GM21515 (cell line): ENCODE measurements around the gene C2CD3.
"Not testable (repeated sequence)": the region's sequence is repeated elsewhere in the genome, so short reads cannot be mapped to it uniquely, and the experiment has no call there.

Experiments
- ATAC-seq: cut with Tn5 transposase; IDR thresholded peaks from one replicate; pipeline ENCODE4 v1.9.1; 2021; ENCODE audit not compliant: unreplicated experiment

The C2CD3 gene

DNA sequence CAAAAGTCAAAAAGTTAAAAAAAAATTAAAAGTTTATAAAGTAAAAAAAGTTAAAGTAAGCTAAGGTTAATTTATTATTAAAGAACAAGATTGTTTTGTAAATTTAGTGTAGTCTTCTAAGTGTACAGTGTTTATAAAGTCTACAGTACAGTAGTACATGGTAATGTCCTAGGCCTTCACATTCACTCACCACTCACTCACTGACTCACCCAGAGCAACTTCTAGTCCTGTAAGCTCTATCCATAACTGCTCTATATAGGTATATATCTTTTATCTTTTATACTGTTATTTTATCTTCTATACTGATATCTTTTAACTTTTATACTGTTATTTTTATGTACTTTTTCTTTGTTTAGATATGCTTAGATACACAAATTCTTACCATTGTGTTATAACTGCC, 11.2 kb downstream of the C2CD3 start:
- no peak for ATAC-seq

DNA sequence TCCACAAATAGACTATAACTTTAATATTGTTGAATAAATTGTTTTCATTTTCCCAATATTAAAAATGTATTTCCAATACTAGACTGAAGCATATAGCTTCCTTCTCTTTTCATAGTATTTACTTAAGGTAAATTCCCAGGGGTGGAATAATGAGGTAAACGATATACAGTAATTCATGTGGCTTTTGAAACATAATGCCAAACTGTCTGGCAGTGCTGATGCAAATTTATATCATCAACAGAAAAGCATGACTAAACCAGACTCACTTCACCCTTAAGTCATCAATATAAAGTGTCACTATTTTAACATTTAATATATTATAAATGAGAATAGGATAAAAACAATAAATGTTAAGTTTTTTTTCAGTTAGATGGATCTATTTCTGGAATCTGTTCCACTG, 13.6 kb downstream of the C2CD3 start:
- no peak for ATAC-seq

DNA sequence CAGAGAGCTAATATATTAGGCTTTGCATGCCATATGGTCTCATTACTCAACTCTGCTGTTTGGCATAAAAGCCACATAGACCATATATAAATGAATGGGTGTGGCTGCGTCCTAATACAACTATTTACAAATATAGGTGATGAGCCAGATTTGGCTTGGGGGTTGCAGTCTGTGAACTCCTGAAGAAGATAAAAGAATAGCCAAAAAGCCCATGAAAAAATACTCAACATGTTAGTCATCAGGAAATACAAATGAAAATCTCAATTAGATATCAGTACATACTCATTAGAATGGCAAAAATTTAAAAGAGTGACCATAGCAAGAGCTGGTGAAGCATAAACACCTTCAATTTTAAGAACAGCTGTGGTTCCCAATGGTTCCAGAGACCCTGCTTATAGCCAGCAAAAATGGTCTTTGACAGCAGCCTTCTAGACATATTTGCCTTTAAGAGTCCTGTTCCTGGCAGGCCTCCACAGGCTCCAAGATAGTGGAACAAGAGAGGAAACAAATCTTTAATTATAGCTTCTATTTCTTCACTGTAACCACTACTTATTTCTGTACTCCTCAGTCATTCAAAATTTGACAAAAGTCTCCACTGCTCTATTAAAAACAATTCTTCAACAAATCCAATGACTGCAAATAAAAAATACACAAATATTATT, 16.1 kb downstream of the C2CD3 start:
- ATAC-seq: no peak

DNA sequence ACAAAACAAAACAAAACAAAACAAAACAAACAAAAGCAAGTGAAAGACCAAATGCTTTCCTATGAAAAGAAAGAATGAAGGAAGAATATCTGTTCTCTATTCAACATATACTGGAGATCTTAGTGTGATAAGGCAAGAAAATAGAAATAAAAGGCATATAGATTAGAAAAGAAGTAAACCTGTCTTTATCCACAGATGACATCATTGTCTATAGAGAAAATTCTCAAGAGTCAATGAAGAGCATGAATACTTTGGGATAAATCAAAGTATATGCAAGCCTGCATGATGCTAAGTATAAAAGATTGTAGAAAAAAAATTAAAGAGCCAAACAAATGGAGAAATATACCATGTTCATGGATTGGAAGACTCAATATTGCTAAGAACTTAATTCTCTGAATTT, 17.6 kb downstream of the C2CD3 start:
- no peak for ATAC-seq

DNA sequence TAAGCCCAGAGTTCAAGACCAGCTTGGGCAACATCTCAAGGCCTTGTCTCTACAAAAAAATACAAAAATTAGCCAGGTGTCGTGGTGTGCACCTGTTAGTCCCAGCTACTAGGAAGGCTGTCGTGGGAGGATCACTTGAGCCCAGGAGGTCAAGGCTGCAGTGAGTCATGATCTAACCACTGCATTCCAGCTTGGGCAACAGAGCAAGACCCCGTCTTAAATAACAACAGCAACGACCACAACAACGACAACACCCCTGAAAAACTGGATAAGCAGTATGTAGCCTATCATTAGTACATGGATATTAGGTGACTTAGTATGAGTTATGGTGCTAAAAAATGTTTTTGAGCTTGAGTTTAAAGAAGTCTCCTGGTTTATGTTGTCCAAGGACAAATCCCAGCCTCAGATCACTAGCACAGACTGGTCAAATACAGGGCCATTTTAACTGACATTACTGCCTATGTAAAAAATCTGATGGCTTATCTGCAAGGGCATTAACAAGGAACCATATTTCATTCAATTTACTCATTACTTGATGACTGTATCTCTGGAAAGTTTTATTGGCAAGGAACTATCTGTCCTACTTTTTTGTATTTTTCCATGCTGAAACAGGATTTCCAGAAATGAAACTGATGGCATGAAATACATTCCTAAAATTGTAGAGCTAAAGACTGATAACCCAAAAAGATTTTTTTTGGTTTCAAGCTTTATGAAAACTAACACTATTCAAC, 23.4 kb downstream of the C2CD3 start:
- no peak for ATAC-seq

DNA sequence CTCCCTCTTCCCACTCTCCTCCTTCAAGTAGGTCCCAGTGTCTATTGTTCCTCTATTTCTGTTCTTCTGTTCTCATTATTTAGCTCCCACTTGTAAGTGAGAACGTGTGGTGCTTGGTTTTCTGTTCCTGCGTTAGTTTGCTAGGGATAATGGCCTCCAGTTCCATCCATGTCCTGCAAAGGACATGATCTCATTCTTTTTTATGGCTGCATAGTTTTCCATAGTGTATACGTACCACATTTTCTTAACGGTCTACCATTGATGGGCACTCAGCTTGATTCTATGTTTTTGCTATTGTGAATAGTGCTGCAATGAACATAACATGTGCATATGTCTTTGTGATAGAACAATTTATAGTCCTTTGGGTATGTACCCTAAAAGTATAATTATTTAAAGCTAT, 26.2 kb downstream of the C2CD3 start:
- ATAC-seq: no peak

DNA sequence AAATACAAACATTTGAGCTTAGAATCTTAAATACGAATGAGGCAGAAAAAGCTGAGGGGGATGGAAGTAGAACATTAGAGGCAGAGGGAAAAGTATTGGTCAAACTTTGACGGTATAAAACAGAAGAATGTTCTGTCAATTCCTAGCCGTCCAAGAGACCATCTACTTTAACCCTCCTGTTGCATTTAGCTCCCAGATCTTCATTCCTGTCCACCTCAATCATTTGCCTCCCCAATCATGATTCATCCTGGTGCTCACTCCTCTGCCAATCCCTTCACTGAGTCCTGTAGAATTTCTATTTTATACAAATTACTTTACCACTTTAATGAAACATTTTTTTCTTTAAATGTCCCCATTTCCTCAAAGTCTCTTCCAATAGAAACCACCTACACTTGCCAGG, 28.2 kb downstream of the C2CD3 start:
- ATAC-seq: no peak

DNA sequence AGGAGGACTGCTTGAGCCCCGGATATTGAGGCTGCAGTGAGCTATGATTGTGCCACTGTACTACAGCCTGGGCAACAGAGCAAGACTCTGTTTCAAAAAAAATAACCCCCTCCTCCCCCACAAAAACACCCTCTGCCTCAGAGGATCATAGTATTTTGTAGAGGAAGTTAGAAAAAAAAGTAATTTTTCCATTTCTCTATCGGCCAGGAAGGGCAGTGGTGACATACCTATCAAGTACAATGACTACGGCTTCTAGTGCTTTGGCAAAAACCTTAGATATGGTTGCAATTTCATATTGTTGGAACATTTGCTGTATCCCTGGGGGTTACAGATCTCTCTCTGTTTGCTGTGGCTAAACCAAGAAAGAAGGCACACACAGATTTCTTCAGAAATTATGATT, 28.9 kb downstream of the C2CD3 start:
- ATAC-seq: no peak

DNA sequence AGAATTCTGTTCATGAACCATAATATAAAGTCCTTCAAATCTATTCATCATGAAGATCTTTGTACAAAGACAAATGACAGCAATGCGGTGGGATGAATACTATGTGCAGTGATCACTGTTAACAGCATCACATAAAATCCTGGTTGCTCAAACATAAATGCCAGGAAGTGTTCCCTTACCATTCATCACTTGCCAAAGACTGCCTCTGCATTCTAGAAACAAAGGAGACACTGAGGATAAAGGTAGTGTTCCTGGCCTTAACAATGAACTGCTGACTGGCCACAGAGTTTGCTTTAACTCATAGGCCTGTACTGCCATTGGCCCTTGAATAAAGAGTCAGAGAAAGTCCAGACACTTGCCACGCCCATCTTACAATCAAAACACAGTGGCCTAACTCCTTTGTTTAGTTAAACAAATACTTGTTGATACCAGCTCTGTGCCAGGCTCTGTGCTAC, 29.5 kb downstream of the C2CD3 start:
- no peak for ATAC-seq

DNA sequence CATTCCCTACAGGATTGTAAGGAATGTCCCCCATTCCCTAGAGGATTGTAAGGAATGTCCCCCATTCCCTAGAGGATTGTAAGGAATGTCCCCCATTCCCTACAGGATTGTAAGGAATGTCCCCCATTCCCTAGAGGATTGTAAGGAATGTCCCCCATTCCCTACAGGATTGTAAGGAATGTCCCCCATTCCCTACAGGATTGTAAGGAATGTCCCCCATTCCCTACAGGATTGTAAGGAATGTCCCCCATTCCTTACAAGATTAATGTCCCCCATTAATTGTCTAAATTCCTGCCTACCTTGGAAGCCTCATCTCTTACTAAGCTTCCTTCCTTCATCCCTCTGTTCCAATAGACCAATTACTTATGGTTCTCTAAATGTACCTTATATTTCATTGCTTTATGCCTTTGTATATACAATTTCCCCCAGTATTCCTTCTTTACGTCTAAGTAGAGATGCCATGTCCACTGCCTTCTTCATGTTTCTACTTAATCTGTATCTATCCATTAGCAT, 30.8 kb downstream of the C2CD3 start:
- ATAC-seq: not testable (repeated sequence)

DNA sequence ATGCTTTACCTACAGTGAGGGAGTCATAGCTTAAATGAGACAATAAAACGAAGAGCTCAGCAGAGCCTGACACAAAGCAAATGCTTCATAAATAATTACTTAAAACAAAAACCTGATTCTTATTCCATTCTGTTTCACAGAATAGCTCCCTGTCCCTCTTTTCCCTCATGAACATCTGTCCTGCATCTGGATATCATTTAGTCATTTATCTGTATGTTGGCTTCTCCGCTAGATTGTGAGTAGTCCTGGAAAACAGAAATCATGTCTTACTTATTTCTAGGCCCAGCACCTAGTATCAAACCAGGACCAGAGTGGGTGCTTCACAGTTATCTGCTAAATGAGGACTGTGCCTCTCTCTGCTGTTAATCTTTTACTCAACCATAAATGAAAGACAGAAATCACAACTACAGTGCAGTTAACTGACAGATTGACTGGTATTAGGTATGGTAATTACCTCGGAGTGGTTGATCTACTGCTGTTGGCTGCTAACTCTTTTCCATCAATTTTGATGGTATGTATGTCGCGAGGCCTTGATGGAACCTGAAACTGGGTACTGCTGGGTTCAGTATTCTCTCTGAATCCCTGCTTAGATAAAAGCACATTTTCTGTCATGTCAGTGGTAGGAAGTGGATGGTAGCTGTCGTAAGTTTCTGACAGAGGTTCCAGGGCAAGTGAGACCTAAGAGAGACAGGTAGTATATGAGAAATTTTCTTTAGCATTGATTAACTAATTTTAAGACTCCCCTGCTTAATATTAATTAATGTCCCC, 31.5 kb downstream of the C2CD3 start:
- ATAC-seq: no peak

DNA sequence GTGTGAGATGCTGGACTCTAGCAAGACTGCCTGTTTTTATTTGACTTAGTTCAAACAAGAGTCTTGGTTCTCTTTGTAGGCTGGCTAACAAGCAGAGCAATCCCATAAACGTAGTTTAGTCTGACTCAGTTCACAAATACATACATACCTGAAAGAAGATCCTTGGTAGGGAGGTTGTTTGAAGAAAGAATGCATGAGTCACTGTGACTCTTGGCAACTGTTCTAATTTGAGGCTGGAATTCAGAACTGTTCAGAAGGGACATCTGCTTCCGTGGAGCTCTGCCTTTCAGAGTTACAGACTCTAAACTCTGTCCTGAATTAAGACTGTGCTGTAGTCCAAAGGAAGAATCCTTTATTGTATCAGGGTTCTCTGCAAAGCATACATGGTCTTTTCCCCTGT, 32.2 kb downstream of the C2CD3 start:
- ATAC-seq: no peak

DNA sequence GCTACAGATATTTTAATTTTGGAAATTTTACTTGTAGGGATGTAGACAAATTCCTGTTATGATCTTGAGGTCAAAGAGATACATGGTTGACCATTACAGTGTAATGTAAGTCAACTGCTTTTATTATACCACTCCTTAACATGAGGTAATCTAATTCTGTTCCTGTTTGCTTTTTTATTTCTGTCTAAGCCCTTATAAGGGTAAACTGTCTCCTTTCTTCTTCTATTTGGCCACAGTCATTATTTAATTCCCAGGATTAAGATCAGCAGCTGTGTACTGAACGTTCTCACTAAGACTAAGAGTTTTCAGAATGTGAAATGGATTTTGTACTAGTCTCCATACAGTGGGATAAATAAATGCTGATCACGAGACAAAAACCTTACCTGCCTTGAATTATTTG, 32.8 kb downstream of the C2CD3 start:
- no peak for ATAC-seq

DNA sequence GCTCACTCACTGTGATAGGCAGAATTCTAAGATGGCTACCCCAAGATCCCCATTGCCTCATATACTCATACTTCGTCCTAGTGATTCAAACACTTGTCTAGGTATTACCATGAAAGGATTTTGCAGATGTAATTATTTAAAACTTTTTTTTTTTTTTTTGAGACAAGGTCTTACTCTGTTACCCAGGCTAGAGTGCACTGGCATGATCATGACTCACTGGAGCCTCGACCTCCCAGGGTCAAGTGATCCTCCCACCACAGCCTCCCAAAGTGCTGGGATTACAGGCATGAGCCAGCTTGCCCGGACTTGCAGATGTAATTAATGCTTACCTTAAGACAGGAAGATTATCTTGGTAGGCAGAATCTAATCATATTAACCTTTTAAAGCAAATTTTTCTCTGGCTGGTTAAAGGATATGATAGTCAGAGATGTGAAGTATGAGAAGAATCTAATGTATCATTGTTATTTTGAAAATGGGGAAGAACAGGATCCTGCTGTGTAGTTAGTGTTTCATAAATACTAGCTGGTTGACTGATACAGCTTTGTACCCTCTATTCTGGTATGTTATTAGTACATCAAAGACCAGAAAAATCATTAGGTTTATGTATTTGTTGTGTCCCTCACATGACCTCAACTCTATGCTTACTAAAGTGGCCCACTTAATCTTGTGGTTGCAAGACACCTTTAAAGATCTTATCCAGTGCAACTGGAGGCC, 35.5 kb downstream of the C2CD3 start:
- no peak for ATAC-seq

DNA sequence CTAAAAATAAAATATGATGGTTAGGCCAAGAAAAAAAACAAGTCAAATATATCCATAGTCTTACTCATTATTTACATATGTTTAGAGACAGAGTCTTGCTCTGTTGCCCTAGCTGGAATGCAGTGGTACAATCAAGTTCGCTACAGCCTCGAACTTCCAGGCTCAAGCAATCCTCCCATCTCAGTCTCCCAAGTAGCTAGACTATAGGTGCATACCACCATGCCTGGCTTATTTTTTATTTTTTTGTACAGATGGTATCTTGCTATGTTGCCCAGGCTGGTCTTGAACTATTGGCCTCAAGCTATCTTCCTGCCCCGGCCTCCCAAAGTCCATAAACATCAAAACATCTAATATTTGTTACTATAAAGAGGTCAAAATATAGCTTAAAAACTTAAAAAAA, 36.1 kb downstream of the C2CD3 start:
- ATAC-seq: no peak

DNA sequence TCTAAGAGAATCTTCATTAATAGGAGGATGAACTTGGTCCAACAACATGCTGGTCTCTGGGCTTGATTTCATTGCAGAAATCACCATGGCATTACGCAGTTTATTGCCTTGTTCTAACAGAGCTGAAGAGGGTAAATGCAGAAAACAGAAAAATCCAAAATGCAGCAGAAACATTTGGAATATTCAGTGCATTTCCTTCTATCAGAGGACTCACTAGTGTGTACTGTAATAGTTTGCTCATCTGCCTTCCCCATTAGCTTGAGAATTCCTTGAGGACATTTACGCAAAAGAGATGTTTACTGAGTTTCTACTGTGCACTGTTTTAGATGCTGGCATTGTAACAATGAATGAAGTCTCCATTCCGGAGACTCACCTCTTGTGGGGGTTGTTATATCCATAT, 37.4 kb downstream of the C2CD3 start:
- ATAC-seq: no peak

DNA sequence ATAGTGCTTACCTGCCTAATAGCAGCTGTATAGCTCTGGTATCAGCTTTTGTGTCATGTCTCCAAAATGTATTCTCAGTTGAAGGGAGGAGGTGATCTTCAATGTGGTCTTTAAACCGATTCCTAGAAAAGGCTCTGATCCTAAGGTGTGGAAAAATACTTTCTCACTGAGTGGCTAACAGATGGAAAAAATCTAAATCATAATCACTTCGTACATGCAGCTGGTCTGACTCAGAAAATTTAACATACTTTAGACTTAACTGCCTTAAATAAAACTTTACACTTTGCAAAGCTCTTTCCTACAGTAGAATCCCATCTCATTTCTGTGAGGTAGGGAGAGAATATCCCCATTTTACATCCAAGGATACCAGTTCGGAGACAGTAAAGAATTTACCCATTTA, 38.0 kb downstream of the C2CD3 start:
- ATAC-seq: no peak

DNA sequence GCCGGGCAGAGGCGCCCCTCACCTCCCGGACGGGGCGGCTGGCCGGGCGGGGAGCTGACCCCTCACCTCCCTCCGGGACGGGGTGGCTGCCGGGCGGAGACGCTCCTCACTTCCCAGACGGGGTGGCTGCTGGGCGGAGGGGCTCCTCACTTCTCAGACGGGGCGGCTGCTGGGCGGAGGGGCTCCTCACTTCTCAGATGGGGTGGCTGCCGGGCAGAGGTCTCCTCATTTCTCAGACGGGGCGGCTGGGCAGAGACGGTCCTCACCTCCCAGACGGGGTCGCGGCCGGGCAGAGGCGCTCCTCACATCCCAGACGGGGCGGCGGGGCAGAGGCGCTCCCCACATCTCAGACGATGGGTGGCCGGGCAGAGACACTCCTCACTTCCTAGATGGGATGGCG, 41.7 kb downstream of the C2CD3 start:
- not testable (repeated sequence) for ATAC-seq

DNA sequence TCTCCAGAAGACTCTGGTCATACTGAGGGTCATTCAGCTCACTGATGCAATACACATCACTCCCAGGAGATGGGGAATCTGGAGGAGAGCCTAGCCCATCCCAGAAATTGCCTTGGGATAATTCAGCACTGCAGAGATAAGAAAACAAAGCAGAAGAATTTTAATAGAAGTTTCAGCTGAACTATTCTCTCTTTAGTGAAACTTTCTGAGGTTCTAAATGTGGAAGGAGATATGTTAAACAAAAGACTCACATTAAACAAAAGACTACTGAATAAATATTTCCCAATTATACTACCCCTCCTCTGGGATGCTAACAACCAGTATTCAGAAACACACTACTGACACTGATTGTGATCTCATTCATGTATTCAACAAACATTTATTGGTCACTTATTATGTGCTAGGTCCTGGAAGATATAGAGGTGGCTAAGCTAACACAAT, 47.8 kb downstream of the C2CD3 start:
- no peak for ATAC-seq

DNA sequence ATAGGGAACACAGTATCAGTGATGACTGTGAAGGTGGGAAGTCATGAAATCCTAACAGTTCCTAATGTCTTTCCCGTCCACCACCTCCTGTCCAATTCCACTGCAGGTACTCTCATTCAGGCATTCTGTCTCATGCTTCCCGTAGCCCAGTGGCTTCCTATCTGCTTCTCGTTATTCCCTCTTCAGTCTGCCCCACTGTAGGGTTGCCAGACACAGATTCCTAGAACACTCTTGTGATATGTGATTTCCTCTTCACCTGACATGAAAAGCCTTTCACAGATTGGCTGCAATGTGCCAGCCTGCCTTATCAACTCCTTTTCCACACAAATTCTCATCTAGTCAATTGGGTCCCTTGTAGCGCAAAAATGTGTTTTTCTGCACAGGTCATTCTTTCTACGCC, 49.0 kb downstream of the C2CD3 start:
- ATAC-seq: no peak
